ENCODE results near the gene HGFAC.
"Not testable (repeated sequence)": the region's sequence is repeated elsewhere in the genome, so short reads cannot be mapped to it uniquely, and the experiment has no call there.

HGFAC gene

GRCh38 chr4:3458371-3458770 is 16.6 kb downstream of the HGFAC start:
- TF ChIP-seq CTCF (IDR thresholded peaks at IDR 0.05; ENCODE audit: low read depth, low read length, missing control alignments): no peak

DNA sequence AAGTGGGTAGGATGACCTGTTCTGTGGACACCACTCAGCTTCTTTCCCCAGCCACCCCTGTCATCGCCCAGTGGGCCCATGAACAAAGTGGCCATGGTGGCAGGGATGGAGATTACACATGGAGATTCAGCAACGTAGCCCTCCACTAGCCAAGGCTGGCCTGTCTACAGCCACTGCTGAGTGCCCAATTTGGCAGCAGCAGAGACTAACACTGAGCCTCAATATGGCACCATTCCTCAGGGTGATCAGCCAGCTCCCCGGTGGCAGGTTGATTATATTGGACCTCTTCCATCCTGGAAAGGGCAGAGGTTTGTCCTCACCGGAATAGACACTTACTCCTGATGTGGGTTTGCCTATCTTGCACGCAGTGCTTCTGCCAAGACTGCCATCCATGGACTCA is 17.4 kb downstream of the HGFAC start:
- DNase-seq (ENCODE audit: low read depth); H3K4me3 ChIP-seq (ENCODE audit: low read depth, low read length): not testable (repeated sequence)

More at GRCh38 chr4:3458371-3458770, 16.6 kb downstream of the HGFAC start:
- H3K4me3 ChIP-seq (ENCODE audit: low read depth, low read length): no peak overlapping the region
- no peak for DNase-seq (ENCODE audit: low read depth)

- no peak for DNase-seq (ENCODE audit: low read depth)
- no peak for TF ChIP-seq CTCF (IDR thresholded peaks at IDR 0.05; ENCODE audit: low read depth, low read length, missing control alignments)
- no peak overlapping the region for H3K4me3 ChIP-seq (ENCODE audit: low read depth, low read length)
These were observed 19.2 kb downstream of the HGFAC start for GRCh38 chr4:3460926-3461325.

- no peak for TF ChIP-seq CTCF (IDR thresholded peaks at IDR 0.05; ENCODE audit: low read depth, low read length, missing control alignments)
- H3K4me3 ChIP-seq (ENCODE audit: low read depth, low read length): no peak overlapping the region
- no peak for DNase-seq (ENCODE audit: low read depth)
These were observed 19.9 kb downstream of the HGFAC start for GRCh38 chr4:3461515-3462291.

DNA sequence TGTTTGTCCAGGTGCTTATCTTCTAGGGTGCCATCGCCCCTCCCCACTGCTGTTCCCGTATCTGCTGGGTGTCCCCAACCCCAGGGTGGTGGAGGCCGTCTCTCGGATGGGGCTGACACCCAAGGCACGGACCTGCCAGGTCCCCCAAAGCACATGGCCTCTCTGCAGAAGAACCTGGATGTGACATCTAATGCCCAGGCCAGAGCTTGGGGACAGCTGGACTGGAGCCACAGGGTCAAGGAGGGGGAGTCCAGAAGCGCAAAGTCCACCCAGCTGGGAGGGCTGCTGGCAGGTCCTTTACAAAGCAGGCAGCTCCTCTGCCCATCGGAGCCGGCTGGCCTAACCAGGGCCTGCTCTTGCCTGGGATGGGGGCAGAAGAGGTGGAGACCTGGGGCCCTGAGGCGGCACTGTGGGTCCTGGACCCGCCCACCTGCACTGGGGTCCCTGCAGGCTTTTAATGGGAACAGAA is 20.6 kb downstream of the HGFAC start:
- no peak for DNase-seq (ENCODE audit: low read depth)
- no peak for TF ChIP-seq CTCF (IDR thresholded peaks at IDR 0.05; ENCODE audit: low read depth, low read length, missing control alignments)
- H3K4me3 ChIP-seq (ENCODE audit: low read depth, low read length): no peak overlapping the region

- DNase-seq (ENCODE audit: low read depth): no peak
- H3K4me3 ChIP-seq (ENCODE audit: low read depth, low read length): no peak within 1 kb of the TSS
- TF ChIP-seq CTCF (IDR thresholded peaks at IDR 0.05; ENCODE audit: low read depth, low read length, missing control alignments): no peak
These were observed 21.1 kb downstream of the HGFAC start, which contains the start of gene DOK7 for GRCh38 chr4:3462790-3463415. Gene DOK7, plus strand, starts transcription at chr4:3463306. Its CDS starts 70 bp downstream, at chr4:3463376.

DNA sequence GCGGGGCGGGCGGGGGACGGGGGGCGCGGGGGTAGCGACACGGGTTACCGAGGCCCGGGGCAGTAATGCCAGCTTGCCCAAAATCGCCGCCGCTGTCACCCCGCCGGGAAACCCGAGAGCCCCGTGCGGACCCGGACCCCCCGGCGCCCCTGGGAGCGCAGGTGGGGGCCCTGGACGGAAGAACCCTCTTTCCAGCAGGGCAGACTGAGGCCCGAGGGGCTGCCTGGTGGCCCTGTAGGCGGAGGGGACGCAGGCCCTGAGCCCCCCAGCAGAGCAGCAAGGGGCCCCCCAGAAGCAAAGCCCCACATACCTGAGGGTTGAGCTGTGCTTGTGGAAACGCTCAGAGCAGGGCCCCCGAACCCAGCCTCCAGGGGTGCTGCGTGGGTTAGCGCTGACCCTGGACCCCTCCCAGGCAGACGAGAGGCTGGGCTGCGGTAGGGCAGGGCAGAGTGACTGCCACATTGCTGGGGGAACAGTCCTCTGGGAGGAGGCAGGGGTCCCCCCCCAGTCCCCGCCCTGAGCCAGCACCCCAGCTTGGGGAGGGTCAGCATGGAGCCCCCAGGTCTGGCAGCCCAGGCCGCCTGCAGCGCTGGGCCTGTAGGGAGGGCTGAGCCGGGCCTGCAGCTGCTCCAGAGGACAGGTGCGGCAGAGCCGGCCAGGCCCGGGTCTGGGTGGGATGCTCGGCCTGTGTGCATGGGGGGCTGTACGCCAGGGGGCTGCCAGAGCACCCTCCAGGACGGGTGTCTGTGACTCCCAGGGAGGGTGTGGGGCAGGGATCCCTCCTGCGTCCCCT is 22.0 kb downstream of the HGFAC start:
- no peak for DNase-seq (ENCODE audit: low read depth)
- H3K4me3 ChIP-seq (ENCODE audit: low read depth, low read length): no peak overlapping the region
- no peak for TF ChIP-seq CTCF (IDR thresholded peaks at IDR 0.05; ENCODE audit: low read depth, low read length, missing control alignments)
